Measurements from ENCODE around the gene CD7.

The CD7 gene

GRCh38 chr17:82334622-82335394 is 17.4 kb upstream of the CD7 start:
- peaks cover 20% of the 10 kb centered on the region for H3K4me1 Mint-ChIP-seq (ENCODE audit: low read depth)
- no peaks in the 10 kb centered on the region for H3K9me3 Mint-ChIP-seq (ENCODE audit: low read depth)
- H3K27ac Mint-ChIP-seq = peak overlapping the region; percentile 87
- H3K36me3 Mint-ChIP-seq = no peaks in the 10 kb centered on the region
- H3K4me3 Mint-ChIP-seq = peak overlapping the region; percentile 91
- H3K27me3 Mint-ChIP-seq = no peaks in the 10 kb centered on the region

GRCh38 chr17:82334204-82334621 is 16.8 kb upstream of the CD7 start:
- Mint-ChIP-seq H3K27me3 (no peaks in the 10 kb centered on the region), H3K4me1 (ENCODE audit: low read depth) (peaks cover 20% of the 10 kb centered on the region), H3K9me3 (ENCODE audit: low read depth) (no peaks in the 10 kb centered on the region), H3K27ac (no peak overlapping the region), H3K36me3 (no peaks in the 10 kb centered on the region), H3K4me3 (peak overlapping the region; percentile 91)

GRCh38 chr17:82333279-82334171 is 16.1 kb upstream of the CD7 start, which contains the start of gene SECTM1:
SECTM1 (minus strand) TSS chr17:82333766; CDS start chr17:82327240, 6,526 bp downstream.
- Mint-ChIP-seq H3K36me3 (no peaks in the 10 kb centered on the region), H3K4me3 (peak within 1 kb of the TSS; percentile 91)

GRCh38 chr17:82332669-82333278 is 15.4 kb upstream of the CD7 start:
- H3K27ac Mint-ChIP-seq = peak overlapping the region; percentile 54
- H3K9me3 Mint-ChIP-seq (ENCODE audit: low read depth) = no peaks in the 10 kb centered on the region
- no peaks in the 10 kb centered on the region for H3K27me3 Mint-ChIP-seq

More at GRCh38 chr17:82333279-82334171, 16.1 kb upstream of the CD7 start, which contains the start of gene SECTM1:
- no peaks in the 10 kb centered on the region for H3K9me3 Mint-ChIP-seq (ENCODE audit: low read depth)
- H3K4me1 Mint-ChIP-seq (ENCODE audit: low read depth) = peaks cover 20% of the 10 kb centered on the region
- H3K27ac Mint-ChIP-seq = peak within 1 kb of the TSS; percentile 54
- H3K27me3 Mint-ChIP-seq = no peaks in the 10 kb centered on the region

GRCh38 chr17:82331345-82331939 is 14.0 kb upstream of the CD7 start:
- no peaks in the 10 kb centered on the region for H3K27me3 Mint-ChIP-seq
- peak overlapping the region; percentile 10 for H3K4me3 Mint-ChIP-seq
- H3K36me3 Mint-ChIP-seq = no peaks in the 10 kb centered on the region

More at GRCh38 chr17:82332669-82333278, 15.4 kb upstream of the CD7 start:
- peaks cover 20% of the 10 kb centered on the region for H3K4me1 Mint-ChIP-seq (ENCODE audit: low read depth)
- peak overlapping the region; percentile 84 for H3K4me3 Mint-ChIP-seq
- H3K36me3 Mint-ChIP-seq = no peaks in the 10 kb centered on the region

GRCh38 chr17:82330322-82331239 is 13.2 kb upstream of the CD7 start:
- Mint-ChIP-seq H3K36me3 (no peaks in the 10 kb centered on the region), H3K4me3 (no peak overlapping the region), H3K4me1 (ENCODE audit: low read depth) (peaks cover 16% of the 10 kb centered on the region), H3K27ac (no peak overlapping the region), H3K27me3 (no peaks in the 10 kb centered on the region), H3K9me3 (ENCODE audit: low read depth) (no peaks in the 10 kb centered on the region)

More at GRCh38 chr17:82331345-82331939, 14.0 kb upstream of the CD7 start:
- H3K9me3 Mint-ChIP-seq (ENCODE audit: low read depth) = no peaks in the 10 kb centered on the region
- peaks cover 20% of the 10 kb centered on the region for H3K4me1 Mint-ChIP-seq (ENCODE audit: low read depth)
- no peak overlapping the region for H3K27ac Mint-ChIP-seq

GRCh38 chr17:82329683-82330321 is 12.4 kb upstream of the CD7 start:
- Mint-ChIP-seq H3K36me3 (no peaks in the 10 kb centered on the region), H3K9me3 (ENCODE audit: low read depth) (no peaks in the 10 kb centered on the region), H3K4me3 (no peak overlapping the region), H3K27ac (no peak overlapping the region), H3K4me1 (ENCODE audit: low read depth) (peaks cover 11% of the 10 kb centered on the region), H3K27me3 (no peaks in the 10 kb centered on the region)

- Mint-ChIP-seq H3K4me3 (no peak overlapping the region), H3K27me3 (no peaks in the 10 kb centered on the region), H3K9me3 (ENCODE audit: low read depth) (no peaks in the 10 kb centered on the region), H3K27ac (no peak overlapping the region), H3K36me3 (no peaks in the 10 kb centered on the region), H3K4me1 (ENCODE audit: low read depth) (peaks cover 10% of the 10 kb centered on the region)
Observed at GRCh38 chr17:82328994-82329507, 11.6 kb upstream of the CD7 start.

- Mint-ChIP-seq H3K27ac (no peak overlapping the region), H3K27me3 (no peaks in the 10 kb centered on the region), H3K4me1 (ENCODE audit: low read depth) (peaks cover 10% of the 10 kb centered on the region), H3K36me3 (no peaks in the 10 kb centered on the region), H3K9me3 (ENCODE audit: low read depth) (no peaks in the 10 kb centered on the region), H3K4me3 (no peak overlapping the region)
Observed at GRCh38 chr17:82328141-82328993, 11.0 kb upstream of the CD7 start.

- H3K4me1 Mint-ChIP-seq (ENCODE audit: low read depth) = peaks cover 7% of the 10 kb centered on the region
- H3K9me3 Mint-ChIP-seq (ENCODE audit: low read depth) = no peaks in the 10 kb centered on the region
- H3K27ac Mint-ChIP-seq = no peak overlapping the region
- no peaks in the 10 kb centered on the region for H3K36me3 Mint-ChIP-seq
- H3K4me3 Mint-ChIP-seq = no peak overlapping the region
- no peaks in the 10 kb centered on the region for H3K27me3 Mint-ChIP-seq
Observed at GRCh38 chr17:82327757-82328140, 10.3 kb upstream of the CD7 start.

GRCh38 chr17:82327289-82327688 is 9.9 kb upstream of the CD7 start:
- peaks cover 7% of the 10 kb centered on the region for H3K4me1 Mint-ChIP-seq (ENCODE audit: low read depth)
- H3K9me3 Mint-ChIP-seq (ENCODE audit: low read depth) = no peaks in the 10 kb centered on the region
- H3K27me3 Mint-ChIP-seq = no peaks in the 10 kb centered on the region
- H3K27ac Mint-ChIP-seq = peak overlapping the region; percentile 34
- H3K4me3 Mint-ChIP-seq = no peak overlapping the region
- no peaks in the 10 kb centered on the region for H3K36me3 Mint-ChIP-seq

- Mint-ChIP-seq H3K4me1 (ENCODE audit: low read depth) (peaks cover 17% of the 10 kb centered on the region), H3K9me3 (ENCODE audit: low read depth) (no peaks in the 10 kb centered on the region), H3K36me3 (no peaks in the 10 kb centered on the region), H3K4me3 (no peak overlapping the region), H3K27ac (no peak overlapping the region), H3K27me3 (no peaks in the 10 kb centered on the region)
Observed at GRCh38 chr17:82325286-82326180, 8.1 kb upstream of the CD7 start.
